Measurements from ENCODE around the gene AOPEP.

AOPEP gene

DNA sequence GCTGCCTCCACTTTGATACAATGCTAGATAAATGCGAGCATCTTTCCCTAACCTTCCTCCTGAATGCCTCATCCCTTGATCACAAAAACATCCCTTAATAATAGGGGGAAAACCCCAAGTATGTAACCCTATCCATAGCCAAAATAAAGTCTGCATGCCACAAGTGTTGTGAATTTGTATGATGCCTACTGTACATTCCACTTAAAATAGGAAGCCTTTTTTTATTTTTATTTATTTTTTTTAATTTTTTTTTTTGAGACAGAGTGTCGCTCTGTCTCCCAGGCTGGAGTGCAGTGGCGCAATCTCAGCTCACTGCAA is 207.0 kb downstream of the AOPEP start:
- no peak overlapping the region for H3K4me2 ChIP-seq (ENCODE audit: low read length)
- no peaks in the 10 kb centered on the region for H3K36me3 ChIP-seq (ENCODE audit: control insufficient read depth, low read length)
- TF ChIP-seq EZH2phosphoT487 (IDR thresholded peaks at IDR 0.05; ENCODE audit: borderline replicate concordance, low read length) = no peak
- no peak for TF ChIP-seq CTCF (IDR thresholded peaks at IDR 0.05; ENCODE audit: low read depth, low read length, poor library complexity, severe bottlenecking)
- no peaks in the 10 kb centered on the region for H3K27me3 ChIP-seq (ENCODE audit: control insufficient read depth, low read length)
- H4K20me1 ChIP-seq (ENCODE audit: control insufficient read depth, insufficient read depth, low read depth, low read length) = no peaks in the 10 kb centered on the region; the same call in 1 of the 2 replicates
- H3F3A ChIP-seq (ENCODE audit: control insufficient read depth, insufficient read depth) = no peaks in the 10 kb centered on the region
- no peaks in the 10 kb centered on the region for H3K4me1 ChIP-seq (ENCODE audit: control insufficient read depth, low read length)
- no peaks in the 10 kb centered on the region for H3K9me3 ChIP-seq (ENCODE audit: control insufficient read depth, insufficient read depth, low read length)
- no peaks in the 10 kb centered on the region for H3K9me2 ChIP-seq (replicated peaks; ENCODE audit: control insufficient read depth, low read length)
- no peaks in the 10 kb centered on the region for H3K79me2 ChIP-seq (ENCODE audit: control insufficient read depth, low read length)
- no peak overlapping the region for H3K4me3 ChIP-seq (ENCODE audit: low read length)
- no peak overlapping the region for H3K27ac ChIP-seq (ENCODE audit: low read depth, low read length)

DNA sequence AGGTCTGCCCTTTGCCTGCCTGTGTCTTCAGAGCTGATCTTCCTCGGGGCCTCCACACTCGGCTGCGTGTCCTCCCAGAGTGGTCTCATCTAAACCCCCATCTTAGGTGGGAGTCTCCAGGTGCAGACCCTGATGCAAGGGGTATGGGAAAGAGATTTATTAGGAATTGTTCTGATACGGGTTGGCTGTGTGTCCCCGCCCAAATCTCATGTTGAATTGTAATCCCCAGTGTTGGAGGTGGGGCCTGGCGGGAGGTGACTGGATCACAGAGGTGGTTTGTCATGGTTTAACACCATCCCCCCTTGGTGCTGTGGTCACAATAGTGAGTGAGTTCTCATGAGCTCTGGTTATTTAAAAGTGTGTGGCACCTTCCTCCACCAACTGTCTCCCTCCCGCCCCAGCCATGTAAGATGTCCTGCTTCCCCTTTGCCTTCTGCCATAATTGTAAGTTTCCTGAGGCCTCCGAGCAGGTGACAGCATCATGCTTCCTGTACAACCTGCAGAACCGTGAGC is 208.4 kb downstream of the AOPEP start:
- no peak overlapping the region for H3K27ac ChIP-seq (ENCODE audit: low read depth, low read length)
- H3K36me3 ChIP-seq (ENCODE audit: control insufficient read depth, low read length) = no peaks in the 10 kb centered on the region
- H3K4me3 ChIP-seq (ENCODE audit: low read length) = no peak overlapping the region
- no peaks in the 10 kb centered on the region for H3K9me3 ChIP-seq (ENCODE audit: control insufficient read depth, insufficient read depth, low read length)
- no peaks in the 10 kb centered on the region for H3K79me2 ChIP-seq (ENCODE audit: control insufficient read depth, low read length)
- no peaks in the 10 kb centered on the region; the same call in 1 of the 2 replicates for H4K20me1 ChIP-seq (ENCODE audit: control insufficient read depth, insufficient read depth, low read depth, low read length)
- H3K27me3 ChIP-seq (ENCODE audit: control insufficient read depth, low read length) = no peaks in the 10 kb centered on the region
- H3K4me1 ChIP-seq (ENCODE audit: control insufficient read depth, low read length) = no peaks in the 10 kb centered on the region
- no peaks in the 10 kb centered on the region for H3F3A ChIP-seq (ENCODE audit: control insufficient read depth, insufficient read depth)
- no peaks in the 10 kb centered on the region for H3K9me2 ChIP-seq (replicated peaks; ENCODE audit: control insufficient read depth, low read length)
- H3K4me2 ChIP-seq (ENCODE audit: low read length) = no peak overlapping the region
- TF ChIP-seq EZH2phosphoT487 (IDR thresholded peaks at IDR 0.05; ENCODE audit: borderline replicate concordance, low read length) = no peak
- TF ChIP-seq CTCF (IDR thresholded peaks at IDR 0.05; ENCODE audit: low read depth, low read length, poor library complexity, severe bottlenecking) = no peak

DNA sequence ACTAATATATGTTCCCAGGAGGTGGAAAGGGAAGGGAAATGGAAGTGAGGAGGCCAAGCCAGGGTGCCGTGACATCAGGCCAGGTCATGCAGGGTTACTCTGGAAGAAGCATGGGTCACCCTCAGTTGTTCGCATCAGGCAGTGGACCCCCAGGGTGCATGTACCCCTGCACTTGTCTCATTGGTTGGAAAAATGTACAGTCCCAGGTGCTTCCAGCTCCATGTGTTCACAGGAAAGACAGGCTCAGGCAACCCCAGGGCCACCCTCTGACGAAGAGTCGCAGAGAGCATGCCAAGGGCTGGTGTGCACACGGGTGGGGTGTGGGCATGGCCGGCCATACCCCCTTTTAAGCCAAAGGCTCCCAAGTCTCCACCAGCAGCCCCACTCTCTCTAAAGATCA is 208.9 kb downstream of the AOPEP start:
- Histone ChIP-seq H4K20me1 (ENCODE audit: control insufficient read depth, insufficient read depth, low read depth, low read length) (no peaks in the 10 kb centered on the region; the same call in 1 of the 2 replicates), H3K27me3 (ENCODE audit: control insufficient read depth, low read length) (no peaks in the 10 kb centered on the region), H3K4me2 (ENCODE audit: low read length) (no peak overlapping the region), H3K27ac (ENCODE audit: low read depth, low read length) (no peak overlapping the region), H3F3A (ENCODE audit: control insufficient read depth, insufficient read depth) (no peaks in the 10 kb centered on the region), H3K4me1 (ENCODE audit: control insufficient read depth, low read length) (no peaks in the 10 kb centered on the region), H3K9me3 (ENCODE audit: control insufficient read depth, insufficient read depth, low read length) (no peaks in the 10 kb centered on the region), H3K9me2 (replicated peaks; ENCODE audit: control insufficient read depth, low read length) (no peaks in the 10 kb centered on the region), H3K79me2 (ENCODE audit: control insufficient read depth, low read length) (no peaks in the 10 kb centered on the region), H3K4me3 (ENCODE audit: low read length) (no peak overlapping the region), H3K36me3 (ENCODE audit: control insufficient read depth, low read length) (no peaks in the 10 kb centered on the region)
- TF ChIP-seq CTCF (IDR thresholded peaks at IDR 0.05; ENCODE audit: low read depth, low read length, poor library complexity, severe bottlenecking) = no peak
- TF ChIP-seq EZH2phosphoT487 (IDR thresholded peaks at IDR 0.05; ENCODE audit: borderline replicate concordance, low read length) = no peak

All from DOHH2 (cell line).